Suppressor macrophage treated with lipopolysaccharide for 1 hour (primary cell): ENCODE data around the gene ABCA4.
"Not testable (repeated sequence)": the region's sequence is repeated elsewhere in the genome, so short reads cannot be mapped to it uniquely, and the experiment has no call there.

Experiments used
- DNase-seq, 3 donors: peaks; one replicate each; pipeline ENCODE4 v3.0.0-alpha.2; 2020 to 2022

ABCA4 gene

DNA sequence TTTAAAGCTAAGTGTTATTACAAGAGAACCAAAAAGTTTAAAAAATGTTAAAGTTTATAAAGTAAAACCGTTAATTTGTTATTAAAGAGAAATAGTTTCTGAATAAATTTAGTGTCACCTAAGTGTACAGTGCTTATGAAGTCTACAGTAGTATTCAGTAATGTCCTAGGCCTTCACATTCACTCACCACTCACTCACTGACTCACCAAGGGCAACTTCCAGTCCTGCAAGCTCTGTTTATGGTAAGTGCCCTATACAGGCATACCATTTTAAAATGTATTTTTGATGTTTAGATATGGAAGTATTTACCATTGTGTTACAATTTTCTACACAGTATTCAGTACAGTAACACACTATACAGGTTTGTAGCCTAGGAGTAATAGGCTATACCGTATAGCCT is 151.6 kb downstream of the ABCA4 start:
- DNase-seq, result no peak

DNA sequence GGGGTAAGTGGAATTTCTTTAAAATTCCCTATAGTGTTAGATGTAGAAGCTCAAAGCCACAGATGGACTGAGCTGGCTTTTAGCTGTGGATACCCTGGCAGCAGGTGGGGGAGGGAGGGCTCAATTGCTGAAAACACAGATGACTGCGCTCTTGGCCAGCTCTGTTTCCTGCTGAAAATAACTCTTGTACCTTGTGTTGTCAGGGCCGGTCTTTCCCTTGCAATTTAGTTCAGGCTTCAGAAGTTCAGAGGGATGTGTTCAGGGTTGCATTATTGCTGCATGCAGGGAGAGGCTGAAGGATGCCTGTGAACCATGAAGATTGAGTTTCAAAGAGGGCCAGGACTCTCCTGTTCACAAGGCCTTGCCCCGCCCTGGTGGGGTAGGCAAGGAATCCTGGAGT is 153.6 kb downstream of the ABCA4 start:
- DNase-seq, result no peak

DNA sequence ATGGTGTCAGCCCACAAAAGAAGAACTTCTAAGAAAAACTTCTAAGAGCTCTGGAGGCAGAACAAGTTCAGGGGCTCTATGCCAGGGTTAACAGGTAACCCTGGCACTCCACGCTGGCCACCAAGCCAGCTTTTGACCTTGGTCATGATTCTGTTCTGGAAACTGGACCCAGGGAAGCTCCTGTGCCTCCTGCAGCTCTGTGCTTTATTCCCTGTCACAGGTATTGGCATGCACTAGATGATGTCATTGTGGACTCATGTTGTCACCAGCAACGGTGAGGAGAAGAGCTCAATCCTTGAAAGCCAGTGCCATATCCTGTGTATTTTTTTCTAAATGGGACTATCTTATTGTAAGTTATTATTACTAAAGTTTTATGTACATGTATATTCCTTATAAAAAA is 155.1 kb downstream of the ABCA4 start:
- DNase-seq, result no peak

DNA sequence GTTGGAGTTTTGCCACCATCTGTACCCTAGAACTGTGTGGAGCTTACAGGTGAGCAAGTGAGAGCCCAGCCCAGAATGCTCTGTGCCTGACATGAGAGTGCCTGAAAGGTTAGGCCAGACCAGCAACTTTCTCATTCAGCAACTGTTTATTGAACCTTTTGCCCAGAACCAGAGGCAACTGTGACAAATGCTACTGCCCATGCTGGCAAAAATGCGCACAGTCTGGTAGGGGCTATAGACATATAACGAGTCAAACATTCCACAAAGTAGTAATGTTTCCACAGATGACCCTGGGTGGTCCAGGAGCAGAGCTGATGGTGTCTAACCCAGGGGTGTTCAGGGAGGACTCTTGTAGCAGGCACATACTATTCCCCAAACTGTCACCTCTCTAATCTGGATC is 155.7 kb downstream of the ABCA4 start:
- DNase-seq, result no peak

DNA sequence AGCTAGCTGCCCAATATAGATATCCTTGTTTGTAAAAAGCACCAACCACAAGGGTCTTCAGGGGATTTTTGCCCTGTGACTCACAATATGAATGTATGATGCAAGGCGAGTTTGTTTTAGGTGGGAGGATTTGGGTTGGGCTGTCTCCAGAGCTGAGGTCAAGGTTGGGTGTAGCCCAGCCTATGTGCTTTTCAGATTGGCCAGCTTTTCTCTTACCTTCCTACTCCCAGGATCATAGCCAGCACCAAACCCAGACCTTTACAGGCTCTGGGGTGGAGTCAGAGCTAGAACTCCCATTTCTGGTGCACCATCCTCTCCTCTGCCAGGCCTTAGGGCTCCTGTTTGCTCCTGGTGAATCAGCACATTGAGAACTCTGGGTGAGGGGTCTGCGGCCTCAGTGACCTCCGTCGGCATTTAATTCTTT is 156.2 kb downstream of the ABCA4 start:
- DNase-seq, result no peak

DNA sequence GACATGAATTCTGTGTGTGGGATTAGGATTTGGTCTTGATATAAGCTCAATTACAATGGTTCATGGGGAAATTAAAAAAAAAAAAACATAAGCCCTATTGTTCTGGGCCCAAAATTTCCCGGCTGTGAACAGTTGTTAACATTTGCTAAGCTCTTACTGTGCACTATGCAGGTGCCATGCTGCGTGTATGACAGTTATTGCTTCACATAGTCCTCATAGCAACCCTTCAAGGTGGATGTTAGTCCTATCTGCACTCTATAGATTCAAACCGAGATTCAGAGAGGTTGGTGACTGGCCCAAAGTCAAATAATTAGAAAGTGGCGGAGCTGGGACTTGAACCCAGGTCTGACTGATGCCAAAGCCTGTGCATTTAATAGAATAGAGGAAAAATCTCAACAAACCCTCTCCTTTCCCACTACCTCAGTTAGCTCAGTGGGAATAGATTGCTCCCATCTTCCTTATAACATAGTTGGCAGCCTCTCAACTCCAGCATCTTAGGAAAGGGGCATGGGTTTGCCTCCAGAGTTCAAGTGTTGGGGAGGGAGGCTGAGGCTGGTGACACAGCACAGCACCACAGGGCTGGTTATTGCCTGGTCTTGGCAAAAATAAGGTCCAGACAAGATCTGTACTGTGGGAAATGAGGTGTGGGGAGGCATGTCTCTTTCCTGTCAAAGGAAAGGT is 156.7 kb downstream of the ABCA4 start:
- DNase-seq, result no peak

DNA sequence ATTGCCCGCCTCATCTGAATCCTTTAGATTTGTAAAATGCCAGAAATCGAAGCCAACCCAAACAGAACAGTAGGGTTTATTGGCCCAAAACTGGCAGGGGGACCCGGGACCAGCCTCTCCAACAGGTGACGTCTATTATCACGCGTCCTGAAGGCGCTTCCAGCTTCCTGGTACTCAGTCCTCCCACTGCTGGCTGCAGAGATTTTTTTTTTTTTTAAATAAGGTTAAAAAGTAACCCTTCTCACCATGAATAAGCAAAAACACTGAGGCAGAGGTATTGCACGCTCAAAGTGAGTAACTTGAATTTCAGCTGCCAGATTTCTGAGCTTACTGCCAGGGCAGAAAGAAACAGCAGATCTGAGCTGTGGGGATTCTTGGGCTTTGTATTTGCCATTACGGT is 157.4 kb downstream of the ABCA4 start:
- no peak for DNase-seq

DNA sequence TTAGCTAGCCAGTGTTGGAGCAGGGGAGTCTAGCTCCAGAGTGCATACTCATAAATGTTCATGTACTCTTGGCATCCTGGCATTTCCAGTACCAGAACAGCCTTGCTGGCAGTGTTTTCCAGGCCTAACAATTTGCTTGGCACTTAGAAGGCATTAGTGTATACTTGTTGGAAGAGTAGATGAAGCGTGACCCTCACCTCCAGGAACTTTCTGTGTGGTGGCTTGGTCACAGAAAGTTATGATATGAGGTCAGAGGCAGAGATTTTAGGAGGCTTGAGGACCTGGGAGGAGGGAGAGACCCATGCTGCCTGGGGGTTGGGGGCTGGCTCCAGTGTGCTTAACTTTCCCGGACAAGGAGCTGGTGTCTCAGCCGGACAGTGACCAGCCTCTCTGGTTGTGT is 159.0 kb downstream of the ABCA4 start:
- DNase-seq, result no peak

DNA sequence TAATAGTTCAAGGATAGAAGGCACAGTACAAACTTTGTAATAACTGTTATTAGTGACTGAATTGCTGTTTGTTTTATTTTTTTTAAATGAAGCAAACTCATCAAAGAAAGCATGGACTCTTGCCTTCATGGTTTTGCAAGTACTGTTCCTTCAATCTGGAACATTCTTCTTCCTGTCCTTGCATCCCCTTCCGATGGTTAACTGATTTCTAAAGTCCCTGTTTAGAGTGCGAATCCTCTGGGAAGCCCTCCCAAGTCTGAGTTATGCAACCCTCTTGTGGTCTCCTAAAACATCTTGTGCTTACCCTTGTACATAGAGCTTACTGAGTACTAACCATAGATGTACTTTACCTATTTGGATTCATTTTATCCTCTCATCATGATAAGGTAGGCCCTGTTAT is 159.5 kb downstream of the ABCA4 start:
- DNase-seq, result no peak

DNA sequence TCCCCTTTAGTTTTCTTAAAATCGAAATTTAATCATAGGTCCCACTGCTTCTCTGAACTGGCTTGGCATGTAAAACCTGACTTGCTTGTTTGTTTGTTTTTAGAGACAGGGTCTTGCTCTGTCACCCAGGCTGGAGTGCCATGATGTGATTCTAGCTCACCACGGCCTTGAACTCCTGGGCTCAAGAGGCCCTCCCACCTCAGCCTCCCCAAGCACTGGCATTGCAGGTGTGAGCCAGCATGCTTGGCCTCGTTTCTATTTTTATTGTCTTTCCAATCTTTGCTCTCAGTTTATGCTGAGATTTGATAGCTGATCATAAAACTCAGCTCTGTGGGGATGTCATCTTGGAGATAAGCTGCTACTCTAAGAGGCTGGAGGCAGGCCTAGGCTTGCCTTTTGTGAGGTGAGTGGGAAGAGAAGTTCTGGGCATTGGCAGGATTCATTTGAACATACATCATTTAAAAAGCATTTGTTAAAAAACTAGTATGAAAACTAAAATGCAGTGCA is 160.3 kb downstream of the ABCA4 start:
- no peak for DNase-seq

DNA sequence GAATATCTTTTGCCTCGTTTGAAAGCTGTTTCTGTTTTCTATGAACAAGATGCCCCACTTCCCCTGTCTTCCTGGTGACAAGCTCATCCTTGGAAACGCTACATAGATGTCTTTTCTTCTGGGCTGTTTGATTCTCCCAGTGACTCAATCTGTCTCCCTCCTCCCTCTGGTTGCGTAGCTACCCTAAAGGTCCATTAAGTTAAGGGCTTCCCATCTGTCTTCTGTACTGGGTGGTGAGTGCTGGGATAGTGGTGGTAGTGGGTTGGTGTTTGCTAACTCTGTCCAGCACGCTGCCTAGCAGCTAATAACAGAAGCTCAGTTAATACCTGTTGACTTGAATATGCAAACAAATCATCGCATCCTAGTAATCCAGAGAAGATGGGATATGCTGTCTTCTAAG is 161.5 kb downstream of the ABCA4 start:
- DNase-seq, result no peak

DNA sequence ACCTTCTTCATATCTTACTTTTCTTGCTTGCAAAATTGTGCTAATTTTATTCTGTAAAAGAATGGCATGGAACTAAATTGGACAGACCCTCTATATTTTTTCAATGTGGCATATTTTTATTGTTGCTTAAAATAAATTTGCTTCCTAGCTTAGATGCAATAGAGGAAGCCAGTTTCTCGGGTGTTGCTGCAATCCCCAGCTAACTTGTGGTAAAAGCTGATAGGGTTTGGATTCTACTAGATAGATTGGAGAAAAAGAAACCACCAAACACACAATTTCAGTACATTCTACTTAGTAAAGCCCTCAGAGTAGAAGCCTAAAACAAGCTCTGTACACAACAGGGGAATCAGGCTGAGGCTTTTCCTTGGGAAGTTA is 162.2 kb downstream of the ABCA4 start:
- no peak for DNase-seq

DNA sequence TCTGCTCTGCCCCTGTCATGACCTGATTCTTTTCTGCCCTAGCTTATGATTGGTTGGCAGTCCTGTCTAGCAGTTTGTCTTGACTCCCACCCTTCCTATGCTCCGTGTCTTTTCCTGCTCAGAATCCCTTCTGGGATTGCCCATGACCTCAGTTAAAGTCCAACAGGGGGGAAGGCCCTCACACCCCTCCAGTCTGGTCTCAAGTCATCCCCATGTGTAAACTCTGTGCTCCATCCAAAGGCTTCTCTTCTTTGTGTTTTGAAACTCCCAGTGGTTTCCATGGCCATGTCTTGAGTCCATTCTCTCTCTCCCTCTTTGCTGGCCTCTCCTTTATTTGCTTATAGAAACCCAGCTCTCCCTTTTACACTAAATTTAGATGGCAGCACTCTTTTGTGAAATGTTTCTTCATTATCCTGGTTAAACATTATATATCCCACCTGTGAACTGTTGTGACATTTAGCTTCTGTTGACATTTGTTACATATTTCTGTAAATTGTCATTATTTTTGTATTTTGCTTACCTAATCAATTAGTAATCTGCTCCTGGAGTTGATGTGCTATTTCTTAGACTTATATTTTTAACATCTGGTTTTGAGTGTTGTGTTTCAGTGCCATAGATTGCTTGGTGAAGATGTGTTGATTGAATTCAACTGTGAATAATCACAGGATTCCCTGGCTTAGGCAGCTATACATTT is 162.8 kb downstream of the ABCA4 start:
- DNase-seq, result no peak

DNA sequence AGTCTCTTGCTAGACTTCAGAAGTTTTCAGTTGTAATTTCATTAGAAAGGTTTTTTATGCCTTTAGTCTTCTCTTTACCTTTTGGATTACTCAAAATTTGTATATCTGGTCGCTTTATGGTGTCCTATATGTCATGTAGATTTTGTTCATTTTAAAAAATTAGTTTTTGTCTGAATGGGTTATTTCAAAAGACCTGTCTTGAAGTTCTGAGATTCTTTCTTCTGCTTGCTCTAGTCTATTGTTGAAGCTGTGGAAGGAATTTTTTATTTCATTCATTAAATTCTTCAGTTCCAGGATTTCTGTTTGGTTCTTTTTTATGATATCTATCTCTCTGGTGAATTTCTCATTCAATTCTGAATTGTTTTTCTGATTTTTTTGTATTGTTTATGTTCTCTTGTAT is 165.2 kb downstream of the ABCA4 start:
- DNase-seq, result no peak

DNA sequence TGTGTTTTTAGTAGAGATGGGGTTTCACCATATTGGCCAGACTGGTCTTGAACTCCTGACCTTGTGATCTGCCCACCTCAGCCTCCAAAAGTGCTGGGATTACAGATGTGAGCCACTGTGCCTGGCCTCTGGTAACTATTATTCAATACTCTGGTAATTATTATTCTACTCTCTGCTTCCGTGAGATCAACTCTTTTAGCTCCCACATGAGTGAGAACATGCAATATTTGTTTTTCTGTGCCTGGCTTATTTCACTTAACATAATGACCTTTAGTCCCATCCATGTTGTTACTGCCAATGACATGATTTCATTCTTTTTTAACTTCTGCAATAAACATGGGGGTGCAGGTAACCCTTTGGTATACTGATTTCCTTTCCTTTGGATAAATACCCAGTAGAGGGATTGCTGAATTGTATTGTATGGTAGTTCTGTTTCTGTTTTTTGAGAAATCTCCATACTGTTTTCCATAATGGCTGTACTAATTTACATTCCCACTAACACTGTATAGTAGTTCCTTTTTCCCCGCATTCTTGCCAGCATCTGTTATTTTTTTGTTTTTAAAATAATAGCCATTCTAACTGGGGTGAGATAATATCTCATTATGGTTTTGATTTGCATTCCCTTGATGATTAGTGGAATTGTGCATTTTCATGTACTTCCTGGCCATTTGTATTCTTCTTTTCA is 173.8 kb downstream of the ABCA4 start:
- DNase-seq, result not testable (repeated sequence)
